Ovary (tissue), 3 donors: Measurements from ENCODE around the gene LRRTM4.

Experiments
- EP300 ChIP-seq: sonication (generic); formaldehyde crosslinking; IDR thresholded peaks from one replicate; pipeline ENCODE4 v1.6.1; 2017; ENCODE audit warnings: antibody characterized with exemption
- POLR2A ChIP-seq: fragments of 450-650 bp; IDR thresholded peaks from one replicate; pipeline ENCODE4 v1.6.1; 2017; ENCODE audit warnings: antibody characterized with exemption, mild to moderate bottlenecking, moderate library complexity
- TF ChIP-seq, protein P1 (sequence below), 3 donors: fragments of 450-650 bp in 2 of 3; fragments of 200-600 bp in 1 of 3; IDR thresholded peaks; one replicate each; pipeline versions ENCODE4 v1.5.1 to v1.8.0; 2016 to 2022; ENCODE audit warnings: antibody characterized with exemption in 3 of 3, mild to moderate bottlenecking in 1 of 3
- donor health status: DM: no; HTN: no; CAD: no.

DNA sequence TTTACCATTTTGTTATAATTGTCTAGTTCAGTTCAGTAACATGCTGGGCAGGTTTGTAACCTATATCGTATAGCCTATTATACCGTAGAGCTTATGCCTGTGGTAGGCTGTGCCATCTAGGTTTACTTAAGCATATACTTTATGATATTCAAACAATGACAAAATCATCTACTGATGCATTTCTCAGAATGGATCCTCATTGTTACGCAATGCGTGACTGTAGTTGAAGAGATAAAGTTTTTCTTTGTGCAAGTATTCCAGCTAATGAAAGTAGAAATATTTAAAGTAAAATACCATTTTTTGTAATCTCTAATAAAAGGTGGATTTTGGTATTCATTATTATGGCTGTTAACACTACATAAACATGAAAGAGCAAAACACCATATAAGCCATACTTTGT is 100.2 kb downstream of the LRRTM4 start:
- TF ChIP-seq, protein P1, sequence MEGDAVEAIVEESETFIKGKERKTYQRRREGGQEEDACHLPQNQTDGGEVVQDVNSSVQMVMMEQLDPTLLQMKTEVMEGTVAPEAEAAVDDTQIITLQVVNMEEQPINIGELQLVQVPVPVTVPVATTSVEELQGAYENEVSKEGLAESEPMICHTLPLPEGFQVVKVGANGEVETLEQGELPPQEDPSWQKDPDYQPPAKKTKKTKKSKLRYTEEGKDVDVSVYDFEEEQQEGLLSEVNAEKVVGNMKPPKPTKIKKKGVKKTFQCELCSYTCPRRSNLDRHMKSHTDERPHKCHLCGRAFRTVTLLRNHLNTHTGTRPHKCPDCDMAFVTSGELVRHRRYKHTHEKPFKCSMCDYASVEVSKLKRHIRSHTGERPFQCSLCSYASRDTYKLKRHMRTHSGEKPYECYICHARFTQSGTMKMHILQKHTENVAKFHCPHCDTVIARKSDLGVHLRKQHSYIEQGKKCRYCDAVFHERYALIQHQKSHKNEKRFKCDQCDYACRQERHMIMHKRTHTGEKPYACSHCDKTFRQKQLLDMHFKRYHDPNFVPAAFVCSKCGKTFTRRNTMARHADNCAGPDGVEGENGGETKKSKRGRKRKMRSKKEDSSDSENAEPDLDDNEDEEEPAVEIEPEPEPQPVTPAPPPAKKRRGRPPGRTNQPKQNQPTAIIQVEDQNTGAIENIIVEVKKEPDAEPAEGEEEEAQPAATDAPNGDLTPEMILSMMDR (IDR thresholded peaks at IDR 0.05) = no peak
- TF ChIP-seq EP300 = no peak
- no peak for TF ChIP-seq POLR2A
